ENCODE data around the gene PRKCE. TPM values are rescaled to one million over a fixed set of nuclear protein-coding genes. Genes with fewer than 3 reads are reported as not detected.

Gene PRKCE
- total RNA-seq, 1 donor from 2014 or later = 46.5 TPM

GRCh38 chr2:46066601-46067000, 415.1 kb downstream of the PRKCE start:
- DNase-seq = peak; percentile 37

GRCh38 chr2:46067062-46067461, 415.6 kb downstream of the PRKCE start:
- DNase-seq = peak; percentile 47

- peak; percentile 98 for DNase-seq
These were observed 416.2 kb downstream of the PRKCE start for GRCh38 chr2:46067501-46068305.

- peak; percentile 35 for DNase-seq
These were observed 417.2 kb downstream of the PRKCE start for GRCh38 chr2:46068636-46069035.

GRCh38 chr2:46071074-46071473, 419.6 kb downstream of the PRKCE start:
- no peak for DNase-seq

GRCh38 chr2:46072101-46072820, 420.8 kb downstream of the PRKCE start:
- no peak for DNase-seq

- peak; percentile 97 for DNase-seq
These were observed 422.1 kb downstream of the PRKCE start for GRCh38 chr2:46073540-46074046.

GRCh38 chr2:46074501-46074900, 423.0 kb downstream of the PRKCE start:
- peak; percentile 40 for DNase-seq

GRCh38 chr2:46075848-46076247, 424.4 kb downstream of the PRKCE start:
- peak; percentile 75 for DNase-seq

GRCh38 chr2:46076251-46076650, 424.8 kb downstream of the PRKCE start:
- peak; percentile 87 for DNase-seq

GRCh38 chr2:46076875-46077274, 425.4 kb downstream of the PRKCE start:
- DNase-seq = no peak

- no peak for DNase-seq
These were observed 426.1 kb downstream of the PRKCE start for GRCh38 chr2:46077522-46078107.

- DNase-seq = no peak
These were observed 428.6 kb downstream of the PRKCE start for GRCh38 chr2:46079985-46080560.

- DNase-seq = peak; percentile 28
These were observed 431.3 kb downstream of the PRKCE start for GRCh38 chr2:46082531-46083485.

GRCh38 chr2:46086578-46087070, 435.1 kb downstream of the PRKCE start:
- peak; percentile 54 for DNase-seq

GRCh38 chr2:46087492-46087891, 436.0 kb downstream of the PRKCE start:
- DNase-seq = no peak

- DNase-seq = peak; percentile 49
These were observed 439.5 kb downstream of the PRKCE start for GRCh38 chr2:46091004-46091403.

- no peak for DNase-seq
These were observed 440.6 kb downstream of the PRKCE start for GRCh38 chr2:46091961-46092667.

GRCh38 chr2:46094689-46095088, 443.2 kb downstream of the PRKCE start:
- DNase-seq = no peak

- DNase-seq = no peak
These were observed 444.4 kb downstream of the PRKCE start for GRCh38 chr2:46095830-46096229.

GRCh38 chr2:46096260-46096659, 444.8 kb downstream of the PRKCE start:
- DNase-seq = no peak
